ENCODE results near the gene ERBB2.
"Not testable (repeated sequence)": the region's sequence is repeated elsewhere in the genome, so short reads cannot be mapped to it uniquely, and the experiment has no call there.

The ERBB2 gene

GRCh38 chr17:39744836-39745215, 45.0 kb downstream of the ERBB2 start:
- Histone ChIP-seq H3K4me3 (ENCODE audit: control insufficient read depth in 1 of 7, extremely low read depth in 1 of 7, insufficient read depth in 4 of 7, low read depth in 2 of 7, low read length in 6 of 7) (no peak overlapping the region), H3K27ac (ENCODE audit: insufficient read depth in 1 of 2, low read depth in 1 of 2, low read length in 2 of 2, poor library complexity in 1 of 2, severe bottlenecking in 2 of 2) (no peak overlapping the region), H3K9me3 (ENCODE audit: control extremely low read depth in 1 of 5, control insufficient read depth in 4 of 5, insufficient read depth in 2 of 5, low read depth in 1 of 5, low read length in 4 of 5) (no peaks in the 10 kb centered on the region), H3K27me3 (replicated peaks in 2 of 5; ENCODE audit: control insufficient read depth in 4 of 5, insufficient read depth in 5 of 5, low read length in 4 of 5) (peaks cover 0 to 39% (median 29%) of the 10 kb centered on the region in 5 experiments), H3K4me1 (ENCODE audit: control extremely low read depth in 1 of 4, control insufficient read depth in 4 of 4, insufficient read depth in 4 of 4, low read length in 3 of 4) (peaks cover 0 to 3% (median 0%) of the 10 kb centered on the region in 4 experiments), H3K36me3 (ENCODE audit: control insufficient read depth in 4 of 4, insufficient read depth in 4 of 4, low read length in 3 of 4) (no peaks in the 10 kb centered on the region)
- 96% methylated on average over 4 of the region's 8 CpGs for WGBS (ENCODE audit: insufficient coverage)
- no peak for DNase-seq
- ChIA-PET POLR2A (no interaction called here), CTCF (interaction anchor here (0.9 to 2.3 kb wide), 3 partner anchors 8 to 125 kb away, joined by 3 to 9 read pairs (median 7); no protein-coding TSS in a partner anchor)

GRCh38 chr17:39745335-39746144, 45.7 kb downstream of the ERBB2 start:
- Histone ChIP-seq H3K27me3 (replicated peaks in 2 of 5; ENCODE audit: control insufficient read depth in 4 of 5, insufficient read depth in 5 of 5, low read length in 4 of 5) (peaks cover 0 to 34% (median 21%) of the 10 kb centered on the region in 5 experiments), H3K9me3 (ENCODE audit: control extremely low read depth in 1 of 5, control insufficient read depth in 4 of 5, insufficient read depth in 2 of 5, low read depth in 1 of 5, low read length in 4 of 5) (no peaks in the 10 kb centered on the region), H3K36me3 (ENCODE audit: control insufficient read depth in 4 of 4, insufficient read depth in 4 of 4, low read length in 3 of 4) (no peaks in the 10 kb centered on the region), H3K27ac (ENCODE audit: insufficient read depth in 1 of 2, low read depth in 1 of 2, low read length in 2 of 2, poor library complexity in 1 of 2, severe bottlenecking in 2 of 2) (no peak overlapping the region), H3K4me3 (ENCODE audit: control insufficient read depth in 1 of 7, extremely low read depth in 1 of 7, insufficient read depth in 4 of 7, low read depth in 2 of 7, low read length in 6 of 7) (no peak overlapping the region), H3K4me1 (ENCODE audit: control extremely low read depth in 1 of 4, control insufficient read depth in 4 of 4, insufficient read depth in 4 of 4, low read length in 3 of 4) (no peaks in the 10 kb centered on the region)
- DNase-seq, result no peak
- ChIA-PET POLR2A (no interaction called here), CTCF (interaction anchor here (0.9 to 2.3 kb wide), 3 partner anchors 8 to 126 kb away, joined by 3 to 9 read pairs (median 7); no protein-coding TSS in a partner anchor)
- 98% methylated on average over 15 of the region's 23 CpGs for WGBS (ENCODE audit: insufficient coverage)

- no peaks in the 10 kb centered on the region for H3K4me1 ChIP-seq (ENCODE audit: control extremely low read depth in 1 of 4, control insufficient read depth in 4 of 4, insufficient read depth in 4 of 4, low read length in 3 of 4)
- ChIA-PET POLR2A (no interaction called here), CTCF (interaction anchor here (2.3 kb wide), 1 partner anchor 17 kb away, joined by 7 read pairs; no protein-coding TSS in a partner anchor)
- no peaks in the 10 kb centered on the region for H3K36me3 ChIP-seq (ENCODE audit: control insufficient read depth in 4 of 4, insufficient read depth in 4 of 4, low read length in 3 of 4)
- H3K9me3 ChIP-seq (ENCODE audit: control extremely low read depth in 1 of 5, control insufficient read depth in 4 of 5, insufficient read depth in 2 of 5, low read depth in 1 of 5, low read length in 4 of 5), result no peaks in the 10 kb centered on the region
- H3K4me3 ChIP-seq (ENCODE audit: control insufficient read depth in 1 of 7, extremely low read depth in 1 of 7, insufficient read depth in 4 of 7, low read depth in 2 of 7, low read length in 6 of 7), result no peak overlapping the region
- 97% methylated on average over 4 of the region's 7 CpGs for WGBS (ENCODE audit: insufficient coverage)
- H3K27me3 ChIP-seq (replicated peaks in 2 of 5; ENCODE audit: control insufficient read depth in 4 of 5, insufficient read depth in 5 of 5, low read length in 4 of 5), result peaks cover 0 to 29% (median 18%) of the 10 kb centered on the region in 5 experiments
- DNase-seq, result no peak
- H3K27ac ChIP-seq (ENCODE audit: insufficient read depth in 1 of 2, low read depth in 1 of 2, low read length in 2 of 2, poor library complexity in 1 of 2, severe bottlenecking in 2 of 2), result no peak overlapping the region
These were observed 46.2 kb downstream of the ERBB2 start for GRCh38 chr17:39746145-39746461.

DNA sequence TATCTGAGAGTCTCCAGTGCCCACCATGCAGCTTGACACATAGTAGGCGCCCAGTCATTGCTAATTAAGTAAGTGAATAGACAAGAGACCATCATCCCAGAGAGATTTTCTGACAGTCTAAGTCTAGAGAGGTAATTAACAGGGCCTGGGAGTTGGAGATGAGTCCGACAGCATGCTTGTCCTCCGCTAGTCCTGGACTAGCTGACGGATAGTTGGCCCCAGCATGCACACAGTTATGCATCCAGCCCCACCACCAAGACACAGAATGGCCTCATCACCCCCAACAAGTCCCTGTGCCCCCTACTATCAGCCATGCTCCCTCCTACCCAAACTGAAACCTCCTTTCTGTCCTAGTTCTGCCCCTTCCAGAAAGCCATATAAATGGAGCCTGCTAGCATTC, 47.9 kb downstream of the ERBB2 start:
- POLR2A ChIA-PET, result no interaction called here

GRCh38 chr17:39748444-39749034, 48.7 kb downstream of the ERBB2 start:
- H3K9me3 ChIP-seq (ENCODE audit: control extremely low read depth in 1 of 5, control insufficient read depth in 4 of 5, insufficient read depth in 2 of 5, low read depth in 1 of 5, low read length in 4 of 5); POLR2A ChIA-PET; H3K27ac ChIP-seq (ENCODE audit: insufficient read depth in 1 of 2, low read depth in 1 of 2, low read length in 2 of 2, poor library complexity in 1 of 2, severe bottlenecking in 2 of 2); CTCF ChIA-PET; H3K36me3 ChIP-seq (ENCODE audit: control insufficient read depth in 4 of 4, insufficient read depth in 4 of 4, low read length in 3 of 4); DNase-seq; H3K4me3 ChIP-seq (ENCODE audit: control insufficient read depth in 1 of 7, extremely low read depth in 1 of 7, insufficient read depth in 4 of 7, low read depth in 2 of 7, low read length in 6 of 7): not testable (repeated sequence)
- peaks cover 0 to 10% (median 6%) of the 10 kb centered on the region in 4 experiments for H3K4me1 ChIP-seq (ENCODE audit: control extremely low read depth in 1 of 4, control insufficient read depth in 4 of 4, insufficient read depth in 4 of 4, low read length in 3 of 4)
- 97% methylated on average over 3 of the region's 8 CpGs for WGBS (ENCODE audit: insufficient coverage)
- peaks cover 0 to 11% (median 1%) of the 10 kb centered on the region in 5 experiments for H3K27me3 ChIP-seq (replicated peaks in 2 of 5; ENCODE audit: control insufficient read depth in 4 of 5, insufficient read depth in 5 of 5, low read length in 4 of 5)

More for the DNA sequence above, 47.9 kb downstream of the ERBB2 start:
- Histone ChIP-seq H3K9me3 (ENCODE audit: control extremely low read depth in 1 of 5, control insufficient read depth in 4 of 5, insufficient read depth in 2 of 5, low read depth in 1 of 5, low read length in 4 of 5) (no peaks in the 10 kb centered on the region), H3K27me3 (replicated peaks in 2 of 5; ENCODE audit: control insufficient read depth in 4 of 5, insufficient read depth in 5 of 5, low read length in 4 of 5) (peaks cover 0 to 19% (median 9%) of the 10 kb centered on the region in 5 experiments), H3K36me3 (ENCODE audit: control insufficient read depth in 4 of 4, insufficient read depth in 4 of 4, low read length in 3 of 4) (no peaks in the 10 kb centered on the region), H3K4me1 (ENCODE audit: control extremely low read depth in 1 of 4, control insufficient read depth in 4 of 4, insufficient read depth in 4 of 4, low read length in 3 of 4) (peaks cover 0 to 2% (median 0%) of the 10 kb centered on the region in 4 experiments), H3K27ac (ENCODE audit: insufficient read depth in 1 of 2, low read depth in 1 of 2, low read length in 2 of 2, poor library complexity in 1 of 2, severe bottlenecking in 2 of 2) (no peak overlapping the region), H3K4me3 (ENCODE audit: control insufficient read depth in 1 of 7, extremely low read depth in 1 of 7, insufficient read depth in 4 of 7, low read depth in 2 of 7, low read length in 6 of 7) (no peak overlapping the region)
- CTCF ChIA-PET, result no interaction called here
- no peak for DNase-seq
- WGBS (ENCODE audit: insufficient coverage), result 93% methylated on average over 3 of the region's 4 CpGs

DNA sequence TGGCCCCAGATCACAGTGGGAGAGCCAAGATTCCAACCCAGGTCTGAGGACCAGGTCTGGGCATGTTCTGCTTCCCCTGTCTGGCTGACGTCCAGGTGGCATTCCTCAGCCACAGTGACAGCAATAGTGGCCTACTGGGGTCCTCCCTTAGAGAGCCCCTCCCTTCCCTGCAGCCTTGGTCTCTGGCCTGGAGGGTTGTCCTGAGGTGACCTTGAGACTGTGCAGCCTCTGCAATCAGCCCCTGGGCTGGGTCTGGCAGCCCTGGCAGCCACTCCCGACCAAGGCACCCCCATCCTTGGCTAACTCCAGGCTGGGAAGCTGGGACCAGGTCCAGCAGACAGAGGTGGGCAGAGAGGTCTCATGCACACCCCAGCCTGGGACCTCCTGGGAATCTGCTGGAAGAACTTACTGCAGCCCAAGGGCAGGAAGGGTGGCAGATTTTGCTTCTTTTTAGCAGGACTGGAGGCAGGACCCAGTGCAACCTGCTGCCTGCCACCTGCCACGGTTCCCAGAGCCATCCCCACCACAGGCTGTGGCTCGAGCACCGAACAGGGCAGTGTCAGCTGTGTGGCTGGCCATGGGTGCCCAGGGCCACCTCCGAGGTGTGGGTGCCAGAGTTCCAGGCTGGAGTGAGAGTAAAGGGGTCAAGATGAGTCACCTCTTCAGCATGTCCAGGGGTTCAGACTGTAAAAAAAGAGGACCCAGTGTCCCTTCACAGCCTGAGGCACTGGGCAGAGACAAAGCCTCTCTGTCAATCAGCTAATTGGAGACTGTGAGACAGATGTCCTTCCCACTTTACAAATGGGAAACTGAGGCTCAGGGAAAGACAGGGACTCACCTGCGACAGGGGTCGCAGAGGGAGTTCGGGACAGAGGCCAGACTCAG, 50.5 kb downstream of the ERBB2 start:
- Histone ChIP-seq H3K27ac (ENCODE audit: insufficient read depth in 1 of 2, low read depth in 1 of 2, low read length in 2 of 2, poor library complexity in 1 of 2, severe bottlenecking in 2 of 2) (no peak overlapping the region), H3K4me3 (ENCODE audit: control insufficient read depth in 1 of 7, extremely low read depth in 1 of 7, insufficient read depth in 4 of 7, low read depth in 2 of 7, low read length in 6 of 7) (no peak overlapping the region), H3K36me3 (ENCODE audit: control insufficient read depth in 4 of 4, insufficient read depth in 4 of 4, low read length in 3 of 4) (no peaks in the 10 kb centered on the region), H3K27me3 (replicated peaks in 2 of 5; ENCODE audit: control insufficient read depth in 4 of 5, insufficient read depth in 5 of 5, low read length in 4 of 5) (peaks cover 0 to 3% (median 0%) of the 10 kb centered on the region in 5 experiments), H3K9me3 (ENCODE audit: control extremely low read depth in 1 of 5, control insufficient read depth in 4 of 5, insufficient read depth in 2 of 5, low read depth in 1 of 5, low read length in 4 of 5) (no peaks in the 10 kb centered on the region), H3K4me1 (ENCODE audit: control extremely low read depth in 1 of 4, control insufficient read depth in 4 of 4, insufficient read depth in 4 of 4, low read length in 3 of 4) (peaks cover 0 to 24% (median 22%) of the 10 kb centered on the region in 4 experiments)
- CTCF ChIA-PET, result interaction anchor here (1.0 to 1.4 kb wide), 2 partner anchors 19 to 129 kb away, joined by 3 read pairs; no protein-coding TSS in a partner anchor
- DNase-seq, result no peak
- 96% methylated on average over 8 of the region's 9 CpGs for WGBS (ENCODE audit: insufficient coverage)
- POLR2A ChIA-PET, result no interaction called here

Data from common myeloid progenitor, CD34-positive (primary cell).